ENCODE data around the gene MS4A14. TPM values are rescaled to one million over a fixed set of nuclear protein-coding genes. Genes with fewer than 3 reads are reported as not detected.

Gene MS4A14
- polyA plus RNA-seq, 1 experiment = not detected

- H3K36me3 ChIP-seq (ENCODE audit: control insufficient read depth, insufficient read depth, low read length) = no peaks in the 10 kb centered on the region
- ChIA-PET CTCF (no interaction called here), POLR2A (no interaction called here)
- no peak for TF ChIP-seq CTCF (IDR thresholded peaks at IDR 0.05; ENCODE audit: insufficient read depth, low read depth, low read length)
- no peak for DNase-seq (ENCODE audit: low read depth)
- no peak overlapping the region for H3K4me3 ChIP-seq (ENCODE audit: low read depth, low read length)
- no peaks in the 10 kb centered on the region for H3K27me3 ChIP-seq (ENCODE audit: control insufficient read depth, insufficient read depth, low read length)
Measured at GRCh38 chr11:60389279-60389910, 6.9 kb upstream of the MS4A14 start.

GRCh38 chr11:60390419-60390818 lies 5.8 kb upstream of the MS4A14 start:
- no peak for DNase-seq (ENCODE audit: low read depth)
- Histone ChIP-seq H3K36me3 (ENCODE audit: control insufficient read depth, insufficient read depth, low read length) (no peaks in the 10 kb centered on the region), H3K4me3 (ENCODE audit: low read depth, low read length) (no peak overlapping the region), H3K27me3 (ENCODE audit: control insufficient read depth, insufficient read depth, low read length) (no peaks in the 10 kb centered on the region)
- no peak for TF ChIP-seq CTCF (IDR thresholded peaks at IDR 0.05; ENCODE audit: insufficient read depth, low read depth, low read length)
- CTCF ChIA-PET = no interaction called here
- POLR2A ChIA-PET = no interaction called here

GRCh38 chr11:60392361-60392760 lies 3.9 kb upstream of the MS4A14 start:
- ChIA-PET POLR2A (no interaction called here), CTCF (no interaction called here)
- H3K27me3 ChIP-seq (ENCODE audit: control insufficient read depth, insufficient read depth, low read length) = no peaks in the 10 kb centered on the region
- no peak for DNase-seq (ENCODE audit: low read depth)
- H3K4me3 ChIP-seq (ENCODE audit: low read depth, low read length) = no peak overlapping the region
- no peaks in the 10 kb centered on the region for H3K36me3 ChIP-seq (ENCODE audit: control insufficient read depth, insufficient read depth, low read length)
- no peak for TF ChIP-seq CTCF (IDR thresholded peaks at IDR 0.05; ENCODE audit: insufficient read depth, low read depth, low read length)

GRCh38 chr11:60393016-60393415 lies 3.2 kb upstream of the MS4A14 start:
- no peaks in the 10 kb centered on the region for H3K36me3 ChIP-seq (ENCODE audit: control insufficient read depth, insufficient read depth, low read length)
- no peaks in the 10 kb centered on the region for H3K27me3 ChIP-seq (ENCODE audit: control insufficient read depth, insufficient read depth, low read length)
- DNase-seq (ENCODE audit: low read depth) = no peak
- CTCF ChIA-PET = no interaction called here
- POLR2A ChIA-PET = no interaction called here
- TF ChIP-seq CTCF (IDR thresholded peaks at IDR 0.05; ENCODE audit: insufficient read depth, low read depth, low read length) = no peak
- no peak overlapping the region for H3K4me3 ChIP-seq (ENCODE audit: low read depth, low read length)

- ChIA-PET POLR2A (no interaction called here), CTCF (no interaction called here)
- H3K4me3 ChIP-seq (ENCODE audit: low read depth, low read length) = no peak overlapping the region
- H3K36me3 ChIP-seq (ENCODE audit: control insufficient read depth, insufficient read depth, low read length) = no peaks in the 10 kb centered on the region
- no peak for DNase-seq (ENCODE audit: low read depth)
- TF ChIP-seq CTCF (IDR thresholded peaks at IDR 0.05; ENCODE audit: insufficient read depth, low read depth, low read length) = no peak
- no peaks in the 10 kb centered on the region for H3K27me3 ChIP-seq (ENCODE audit: control insufficient read depth, insufficient read depth, low read length)
Measured at GRCh38 chr11:60394666-60395380, 1.4 kb upstream of the MS4A14 start.

Measured in BJ (cell line).